ENCODE measurements around the gene HIPK2. TPM values are rescaled to one million over a fixed set of nuclear protein-coding genes. Genes with fewer than 3 reads are reported as not detected.

The HIPK2 gene
- total and polyA plus RNA-seq, 2 experiments from 2014 or later: 7.3 to 16.9 TPM

- no peak overlapping the region for H3K4me3 ChIP-seq
- H3K27me3 ChIP-seq (ENCODE audit: insufficient read depth): no peaks in the 10 kb centered on the region
- H3K4me1 ChIP-seq (ENCODE audit: insufficient read depth): no peaks in the 10 kb centered on the region
- no peak overlapping the region for H3K4me2 ChIP-seq
- H3K36me3 ChIP-seq (ENCODE audit: insufficient read depth): no peaks in the 10 kb centered on the region
- H3K9me2 ChIP-seq (ENCODE audit: insufficient read depth): no peaks in the 10 kb centered on the region
- DNase-seq (ENCODE audit: low spot score) (no peak), ATAC-seq (no peak)
- peaks cover 7% of the 10 kb centered on the region; the same call in 2 of the 3 replicates for H3K36me3 Mint-ChIP-seq (ENCODE audit: low read depth)
- H3K4me3 Mint-ChIP-seq: no peak overlapping the region
- H2AFZ ChIP-seq: no peak overlapping the region
- no peaks in the 10 kb centered on the region for H3F3A ChIP-seq (replicated peaks; ENCODE audit: low read depth)
- no peak overlapping the region for H3K27ac Mint-ChIP-seq
- no peaks in the 10 kb centered on the region for H3K79me2 ChIP-seq (replicated peaks; ENCODE audit: insufficient read depth)
- no peak for TF ChIP-seq ZNF331 (CRISPR knock-in tag; IDR thresholded peaks at IDR 0.05; ENCODE audit: low read depth)
- no peak for TF ChIP-seq STAT1 (IDR thresholded peaks at IDR 0.05; ENCODE audit: unreplicated experiment)
- TF ChIP-seq JUNB (IDR thresholded peaks at IDR 0.05; ENCODE audit: unreplicated experiment): no peak
- no peak for TF ChIP-seq ZNF114 (CRISPR knock-in tag; IDR thresholded peaks at IDR 0.05)
- no peak for TF ChIP-seq CREB1 (CRISPR knock-in tag; IDR thresholded peaks at IDR 0.05; ENCODE audit: low read depth)
- TF ChIP-seq CTCF (conservative IDR thresholded peaks at IDR 0.05; ENCODE audit: low read depth in 2 of 2): no peak
- H3K27ac ChIP-seq (ENCODE audit: low read depth): no peak overlapping the region
- no peaks in the 10 kb centered on the region for H3K4me1 Mint-ChIP-seq
- H4K20me1 ChIP-seq (replicated peaks; ENCODE audit: insufficient read depth): no peaks in the 10 kb centered on the region
- no peaks in the 10 kb centered on the region for H3K27me3 Mint-ChIP-seq (ENCODE audit: insufficient read depth, low read depth, poor library complexity)
- no peaks in the 10 kb centered on the region for H3K9me3 Mint-ChIP-seq
Observed at GRCh38 chr7:139594911-139595476, 182.8 kb downstream of the HIPK2 start.

DNA sequence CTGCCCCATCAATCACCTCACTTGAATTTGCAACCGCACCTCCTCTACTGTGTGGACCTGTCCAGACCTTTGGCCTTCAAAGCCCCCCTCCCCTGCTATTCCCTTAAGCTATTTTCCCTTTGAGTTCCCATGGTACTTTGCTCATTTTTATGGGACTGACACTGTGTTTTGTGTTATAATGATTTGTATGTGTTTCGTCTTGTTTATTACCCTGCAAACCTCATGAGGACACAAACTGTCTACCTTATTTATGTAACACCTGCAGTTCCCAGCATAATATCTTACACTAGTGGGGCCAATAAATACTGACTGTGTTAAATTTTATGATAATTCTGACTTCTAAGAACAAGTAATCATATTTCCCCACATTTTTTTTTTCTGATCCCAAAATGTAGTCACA lies 183.7 kb downstream of the HIPK2 start:
- no peak overlapping the region for H3K4me3 Mint-ChIP-seq
- H3K36me3 ChIP-seq (ENCODE audit: insufficient read depth): no peaks in the 10 kb centered on the region

More for the DNA sequence above, 183.7 kb downstream of the HIPK2 start:
- no peaks in the 10 kb centered on the region for H3K27me3 Mint-ChIP-seq (ENCODE audit: insufficient read depth, low read depth, poor library complexity)
- H3K4me1 ChIP-seq (ENCODE audit: insufficient read depth): no peaks in the 10 kb centered on the region
- H3K4me3 ChIP-seq: no peak overlapping the region
- no peaks in the 10 kb centered on the region for H4K20me1 ChIP-seq (replicated peaks; ENCODE audit: insufficient read depth)
- H2AFZ ChIP-seq: no peak overlapping the region
- H3K9me2 ChIP-seq (ENCODE audit: insufficient read depth): no peaks in the 10 kb centered on the region
- H3F3A ChIP-seq (replicated peaks; ENCODE audit: low read depth): no peaks in the 10 kb centered on the region
- H3K27me3 ChIP-seq (ENCODE audit: insufficient read depth): no peaks in the 10 kb centered on the region
- H3K79me2 ChIP-seq (replicated peaks; ENCODE audit: insufficient read depth): no peaks in the 10 kb centered on the region
- TF ChIP-seq, protein P1, sequence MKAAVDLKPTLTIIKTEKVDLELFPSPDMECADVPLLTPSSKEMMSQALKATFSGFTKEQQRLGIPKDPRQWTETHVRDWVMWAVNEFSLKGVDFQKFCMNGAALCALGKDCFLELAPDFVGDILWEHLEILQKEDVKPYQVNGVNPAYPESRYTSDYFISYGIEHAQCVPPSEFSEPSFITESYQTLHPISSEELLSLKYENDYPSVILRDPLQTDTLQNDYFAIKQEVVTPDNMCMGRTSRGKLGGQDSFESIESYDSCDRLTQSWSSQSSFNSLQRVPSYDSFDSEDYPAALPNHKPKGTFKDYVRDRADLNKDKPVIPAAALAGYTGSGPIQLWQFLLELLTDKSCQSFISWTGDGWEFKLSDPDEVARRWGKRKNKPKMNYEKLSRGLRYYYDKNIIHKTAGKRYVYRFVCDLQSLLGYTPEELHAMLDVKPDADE (IDR thresholded peaks at IDR 0.05): no peak
- TF ChIP-seq EZH2 (IDR thresholded peaks at IDR 0.05; ENCODE audit: low read depth, unreplicated experiment): no peak
- no peak for TF ChIP-seq CTCF (conservative IDR thresholded peaks at IDR 0.05; ENCODE audit: low read depth in 2 of 2)
- no peak for TF ChIP-seq ZNF114 (CRISPR knock-in tag; IDR thresholded peaks at IDR 0.05)
- no peak overlapping the region for H3K27ac ChIP-seq (ENCODE audit: low read depth)
- no peaks in the 10 kb centered on the region for H3K4me1 Mint-ChIP-seq
- no peak overlapping the region for H3K4me2 ChIP-seq
- no peak for ATAC-seq
- H3K36me3 Mint-ChIP-seq (ENCODE audit: low read depth): peaks cover 7% of the 10 kb centered on the region; the same call in 2 of the 3 replicates
- H3K27ac Mint-ChIP-seq: no peak overlapping the region
- no peak for DNase-seq (ENCODE audit: low spot score)
- H3K9me3 Mint-ChIP-seq: no peaks in the 10 kb centered on the region

All from GM23338 (cell line).